Fibroblast of upper back skin (primary cell): ENCODE data around the gene RPL18.

ENCODE experiments used
- DNase-seq: peaks from one replicate; pipeline ENCODE4 v3.0.0-alpha.2; 2013

The RPL18 gene

DNA sequence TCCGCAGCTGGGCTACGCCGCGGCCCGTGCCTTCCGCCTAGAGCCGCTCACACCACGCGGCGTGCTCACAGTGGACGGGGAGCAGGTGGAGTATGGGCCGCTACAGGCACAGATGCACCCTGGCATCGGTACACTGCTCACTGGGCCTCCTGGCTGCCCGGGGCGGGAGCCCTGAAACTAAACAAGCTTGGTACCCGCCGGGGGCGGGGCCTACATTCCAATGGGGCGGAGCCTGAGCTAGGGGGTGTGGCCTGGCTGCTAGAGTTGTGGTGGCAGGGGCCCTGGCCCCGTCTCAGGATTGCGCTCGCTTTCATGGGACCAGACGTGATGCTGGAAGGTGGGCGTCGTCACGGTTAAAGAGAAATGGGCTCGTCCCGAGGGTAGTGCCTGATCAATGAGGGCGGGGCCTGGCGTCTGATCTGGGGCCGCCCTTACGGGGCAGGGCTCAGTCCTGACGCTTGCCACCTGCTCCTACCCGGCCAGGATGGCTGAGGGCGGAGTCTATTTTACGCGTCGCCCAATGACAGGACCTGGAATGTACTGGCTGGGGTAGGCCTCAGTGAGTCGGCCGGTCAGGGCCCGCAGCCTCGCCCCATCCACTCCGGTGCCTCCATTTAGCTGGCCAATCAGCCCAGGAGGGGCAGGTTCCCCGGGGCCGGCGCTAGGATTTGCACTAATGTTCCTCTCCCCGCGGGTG lies 10.8 kb upstream of the RPL18 start:
- DNase-seq: no peak

- DNase-seq: no peak
Observed at GRCh38 chr19:48629297-48629598, 10.3 kb upstream of the RPL18 start.

DNA sequence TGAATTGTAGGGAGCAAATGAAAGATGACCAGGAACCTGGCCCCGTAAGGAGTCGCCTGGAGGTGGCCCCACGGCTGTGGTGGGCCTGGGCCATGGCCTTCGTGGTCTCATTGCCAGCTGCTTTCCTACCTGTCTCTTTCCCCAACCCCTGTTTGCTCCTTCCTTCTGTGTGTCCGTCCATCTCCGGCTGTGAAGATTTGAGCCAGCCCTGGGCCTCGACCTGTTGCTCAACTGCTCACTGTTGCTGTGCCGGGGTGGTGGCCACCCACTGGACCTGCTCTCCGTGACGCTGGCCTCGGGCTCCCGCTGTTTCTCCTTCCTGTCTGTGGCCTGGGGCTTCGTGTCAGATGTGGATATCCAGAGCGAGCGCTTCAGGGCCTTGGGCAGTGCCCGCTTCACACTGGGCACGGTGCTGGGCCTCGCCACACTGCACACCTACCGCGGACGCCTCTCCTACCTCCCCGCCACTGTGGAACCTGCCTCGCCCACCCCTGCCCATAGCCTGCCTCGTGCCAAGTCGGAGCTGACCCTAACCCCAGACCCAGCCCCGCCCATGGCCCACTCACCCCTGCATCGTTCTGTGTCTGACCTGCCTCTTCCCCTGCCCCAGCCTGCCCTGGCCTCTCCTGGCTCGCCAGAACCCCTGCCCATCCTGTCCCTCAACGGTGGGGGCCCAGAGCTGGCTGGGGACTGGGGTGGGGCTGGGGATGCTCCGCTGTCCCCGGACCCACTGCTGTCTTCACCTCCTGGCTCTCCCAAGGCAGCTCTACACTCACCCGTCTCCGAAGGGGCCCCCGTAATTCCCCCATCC lies 9.7 kb upstream of the RPL18 start:
- no peak for DNase-seq

DNA sequence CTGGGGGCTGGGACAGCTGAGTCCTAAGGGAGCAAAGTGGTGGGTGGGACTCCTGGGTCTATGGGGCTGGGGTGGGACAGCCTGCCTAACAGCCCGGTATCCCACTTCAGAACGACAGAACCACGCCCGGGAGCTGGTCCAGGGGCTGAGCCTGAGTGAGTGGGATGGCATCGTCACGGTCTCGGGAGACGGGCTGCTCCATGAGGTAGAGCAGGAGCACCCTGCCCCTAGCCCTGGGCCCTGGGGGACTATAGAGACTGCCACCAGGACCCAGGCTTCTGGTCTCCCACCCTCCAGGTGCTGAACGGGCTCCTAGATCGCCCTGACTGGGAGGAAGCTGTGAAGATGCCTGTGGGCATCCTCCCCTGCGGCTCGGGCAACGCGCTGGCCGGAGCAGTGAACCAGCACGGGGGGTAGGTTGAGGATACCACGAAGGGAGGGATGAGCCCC lies 8.9 kb upstream of the RPL18 start:
- DNase-seq: no peak

DNA sequence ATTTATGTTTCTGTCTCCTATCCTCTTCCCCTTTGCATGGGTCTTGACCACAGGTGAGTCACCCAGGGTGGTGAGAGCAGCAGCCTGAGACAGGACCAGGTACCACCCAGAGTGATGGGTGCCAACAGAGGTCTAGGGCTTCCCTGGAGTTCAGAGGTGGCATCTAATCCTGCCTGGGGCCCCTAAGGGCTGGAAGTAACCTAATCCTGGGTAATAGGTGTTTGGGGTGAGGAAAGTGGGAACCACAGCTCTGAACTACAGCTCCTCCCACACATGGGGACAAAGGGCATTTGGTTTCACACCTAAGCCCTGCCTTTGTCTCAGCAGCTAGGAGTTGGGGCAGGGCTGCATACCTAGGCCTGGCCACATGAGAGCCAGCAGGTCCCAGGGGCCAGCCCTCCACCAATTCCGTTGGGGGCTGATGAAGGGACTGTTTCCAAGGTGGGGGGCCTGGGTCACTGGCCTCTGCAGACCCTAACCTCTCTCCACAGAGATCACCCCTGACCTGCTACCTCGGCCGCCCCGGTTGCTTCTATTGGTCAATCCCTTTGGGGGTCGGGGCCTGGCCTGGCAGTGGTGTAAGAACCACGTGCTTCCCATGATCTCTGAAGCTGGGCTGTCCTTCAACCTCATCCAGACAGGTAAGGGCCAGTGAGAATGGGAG lies 8.4 kb upstream of the RPL18 start:
- no peak for DNase-seq

DNA sequence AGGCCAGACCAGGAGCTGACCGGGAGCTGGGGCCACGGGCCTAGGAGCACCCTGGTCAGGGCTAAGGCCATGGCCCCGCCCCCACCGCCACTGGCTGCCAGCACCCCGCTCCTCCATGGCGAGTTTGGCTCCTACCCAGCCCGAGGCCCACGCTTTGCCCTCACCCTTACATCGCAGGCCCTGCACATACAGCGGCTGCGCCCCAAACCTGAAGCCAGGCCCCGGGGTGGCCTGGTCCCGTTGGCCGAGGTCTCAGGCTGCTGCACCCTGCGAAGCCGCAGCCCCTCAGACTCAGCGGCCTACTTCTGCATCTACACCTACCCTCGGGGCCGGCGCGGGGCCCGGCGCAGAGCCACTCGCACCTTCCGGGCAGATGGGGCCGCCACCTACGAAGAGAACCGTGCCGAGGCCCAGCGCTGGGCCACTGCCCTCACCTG lies 6.9 kb upstream of the RPL18 start:
- DNase-seq: no peak

DNA sequence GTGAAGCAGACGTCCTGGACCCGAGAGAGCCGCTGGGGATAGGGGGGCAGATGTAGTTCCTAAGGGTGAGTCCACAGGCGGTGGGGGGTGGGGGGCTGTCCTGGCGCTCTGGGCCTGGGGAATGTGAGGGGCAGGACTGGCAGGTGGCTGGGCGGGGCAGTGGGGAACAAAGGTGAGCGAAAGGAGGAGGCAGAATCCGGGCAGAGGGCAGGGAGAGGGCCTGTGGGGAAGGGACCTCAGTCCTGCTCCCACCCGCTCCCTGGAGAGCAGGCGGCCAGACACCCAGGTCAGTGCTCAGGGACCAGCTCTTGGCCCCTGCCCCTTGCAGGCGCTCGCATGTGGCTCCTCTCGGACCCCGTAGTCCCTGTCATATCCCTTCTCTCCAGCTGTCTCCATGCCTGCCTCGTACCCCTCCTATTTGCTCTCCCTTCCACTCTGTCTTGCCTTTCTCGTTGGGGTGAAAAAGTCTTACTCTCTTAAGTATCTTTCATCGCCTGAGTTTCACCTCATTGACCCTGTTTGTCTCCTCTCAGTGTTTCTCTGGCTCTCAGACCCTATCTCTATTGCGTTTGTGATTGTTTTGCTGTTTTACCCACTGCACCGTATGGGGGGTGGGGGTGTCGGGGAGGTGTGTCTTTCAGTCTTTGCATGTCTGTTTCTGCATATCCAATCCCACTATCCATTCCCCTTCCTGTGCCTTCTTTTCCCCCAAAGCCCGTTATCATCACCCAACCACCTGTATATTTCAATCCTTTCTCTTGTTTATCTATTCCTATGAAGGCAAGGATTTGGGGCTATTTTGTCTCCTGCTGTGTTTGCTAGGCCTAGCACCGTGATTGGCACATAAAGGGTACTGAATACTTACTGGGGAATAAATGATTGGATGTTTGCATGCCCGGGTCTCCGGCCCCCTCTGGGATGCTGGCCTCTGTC lies 6.1 kb upstream of the RPL18 start:
- no peak for DNase-seq

DNA sequence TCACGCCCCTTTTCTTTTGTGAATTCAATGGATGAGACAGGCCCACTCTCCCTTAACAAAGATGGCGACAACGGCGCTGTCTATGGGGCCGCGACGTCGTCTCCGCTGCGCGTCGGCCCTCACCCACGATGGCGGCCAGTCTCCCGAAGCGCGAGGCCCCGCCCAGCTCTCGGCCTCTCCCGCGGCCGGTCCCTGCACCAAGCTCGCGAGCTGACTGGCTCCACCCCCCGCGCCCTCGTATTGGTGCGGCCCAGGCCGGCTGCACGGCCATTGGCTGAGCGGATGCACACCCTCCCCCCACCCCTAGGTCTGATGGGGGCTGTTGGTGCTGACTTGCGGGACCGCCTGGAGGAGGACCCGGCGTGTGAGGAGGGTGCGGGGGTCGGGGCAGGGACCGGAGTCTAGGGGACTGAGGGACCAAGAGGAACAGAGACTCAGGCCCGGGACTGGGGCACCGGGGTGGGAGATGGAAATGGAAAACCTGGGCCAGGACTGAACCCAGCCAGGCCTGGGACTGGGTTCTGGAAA lies 5.2 kb upstream of the RPL18 start:
- peak; percentile 98 for DNase-seq

DNA sequence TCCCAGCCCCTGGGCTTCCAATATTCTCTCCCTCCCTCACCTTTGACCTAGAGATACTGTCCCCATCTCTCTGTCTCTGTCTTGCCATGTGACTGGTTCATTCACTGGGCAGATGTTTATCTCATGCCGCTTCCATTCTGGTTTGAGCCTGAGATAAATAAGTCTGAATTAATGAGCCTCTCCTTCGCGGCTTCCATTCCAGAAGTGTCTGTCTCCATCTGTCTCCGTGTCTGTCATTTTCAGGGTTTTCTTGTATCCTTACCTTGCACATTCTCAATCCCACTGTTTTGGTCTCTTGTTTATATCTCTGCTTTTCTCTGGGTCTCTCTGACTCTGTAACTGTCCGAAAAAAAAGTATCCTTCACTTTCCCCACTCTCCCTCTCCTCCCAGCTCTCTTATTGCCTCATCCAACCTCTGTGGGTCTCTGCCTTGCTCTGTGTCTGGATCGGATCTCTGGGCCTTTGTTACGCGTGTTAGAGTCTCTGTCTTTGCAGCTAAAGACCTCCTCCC lies 4.6 kb upstream of the RPL18 start:
- no peak for DNase-seq

DNA sequence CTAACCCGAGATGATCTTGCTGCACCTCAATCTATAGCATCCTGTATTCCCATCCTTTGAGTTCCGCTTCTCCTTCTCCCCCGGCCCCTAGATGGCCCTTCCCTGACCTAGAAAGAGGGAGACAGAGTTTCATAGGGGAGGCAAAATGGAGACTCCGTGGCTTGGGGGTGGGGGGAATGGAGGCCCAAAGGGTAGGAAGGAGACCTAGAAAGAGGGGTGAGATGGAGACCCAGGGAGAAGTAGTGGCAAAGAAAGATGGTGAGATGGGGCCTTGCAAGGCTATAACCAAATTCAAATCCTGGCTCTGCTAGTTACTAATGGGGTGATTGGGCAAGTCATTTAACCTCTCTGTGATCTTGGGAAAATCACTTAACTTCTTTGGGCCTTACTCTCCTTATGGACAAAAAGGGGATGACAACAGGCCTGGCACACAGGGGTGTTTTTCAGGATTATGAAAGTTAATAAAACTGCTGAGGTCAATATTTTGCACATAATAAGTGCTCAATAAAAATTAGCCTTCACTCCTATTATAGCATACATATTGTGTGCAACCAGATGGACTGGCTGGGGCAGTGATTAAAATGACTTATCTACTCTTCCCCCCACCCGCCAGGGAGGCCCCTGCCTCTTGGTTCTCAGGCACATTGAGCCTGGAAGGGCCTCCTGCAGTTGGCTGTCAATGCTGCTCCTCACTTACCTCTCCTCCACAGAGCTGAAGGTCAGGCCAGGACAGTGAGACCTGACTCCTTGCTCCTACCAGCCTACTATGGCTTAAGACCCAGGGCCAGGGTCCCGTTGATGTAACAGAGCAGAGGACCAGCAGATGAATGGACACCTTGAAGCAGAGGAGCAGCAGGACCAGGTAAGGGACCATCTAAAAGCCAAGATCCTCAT lies 961 bp upstream of the RPL18 start:
- no peak for DNase-seq

DNA sequence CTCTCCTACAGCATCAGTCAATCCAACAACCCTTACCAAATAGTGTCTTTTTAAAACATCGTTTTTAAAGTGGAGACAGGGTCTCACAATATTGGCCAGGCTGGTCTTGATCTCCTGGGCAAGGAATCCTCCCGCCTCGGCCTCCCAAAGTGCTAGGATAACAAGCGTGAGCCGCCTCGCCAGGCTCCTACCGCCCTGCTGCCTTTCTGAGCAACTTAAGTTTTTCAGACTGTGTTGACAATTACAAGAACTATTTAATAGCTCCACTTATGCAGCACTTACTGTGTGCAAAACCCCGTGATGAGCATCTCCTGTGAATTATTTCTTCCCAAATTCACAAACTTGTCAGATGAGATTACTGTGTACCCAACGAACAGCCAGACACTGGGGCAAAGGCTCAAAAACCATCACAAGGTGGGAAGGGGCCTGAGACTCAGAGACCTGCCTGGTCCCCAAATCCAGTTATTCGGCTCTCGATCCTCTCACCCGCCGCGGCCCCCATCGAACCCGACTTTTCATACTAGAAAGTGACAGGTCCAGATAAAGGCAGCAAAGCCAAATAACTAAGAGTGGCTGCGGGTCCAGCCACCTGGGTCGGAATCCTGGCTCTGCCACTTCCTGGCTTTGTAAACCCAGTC lies 581 bp downstream of the RPL18 start:
- no peak for DNase-seq

DNA sequence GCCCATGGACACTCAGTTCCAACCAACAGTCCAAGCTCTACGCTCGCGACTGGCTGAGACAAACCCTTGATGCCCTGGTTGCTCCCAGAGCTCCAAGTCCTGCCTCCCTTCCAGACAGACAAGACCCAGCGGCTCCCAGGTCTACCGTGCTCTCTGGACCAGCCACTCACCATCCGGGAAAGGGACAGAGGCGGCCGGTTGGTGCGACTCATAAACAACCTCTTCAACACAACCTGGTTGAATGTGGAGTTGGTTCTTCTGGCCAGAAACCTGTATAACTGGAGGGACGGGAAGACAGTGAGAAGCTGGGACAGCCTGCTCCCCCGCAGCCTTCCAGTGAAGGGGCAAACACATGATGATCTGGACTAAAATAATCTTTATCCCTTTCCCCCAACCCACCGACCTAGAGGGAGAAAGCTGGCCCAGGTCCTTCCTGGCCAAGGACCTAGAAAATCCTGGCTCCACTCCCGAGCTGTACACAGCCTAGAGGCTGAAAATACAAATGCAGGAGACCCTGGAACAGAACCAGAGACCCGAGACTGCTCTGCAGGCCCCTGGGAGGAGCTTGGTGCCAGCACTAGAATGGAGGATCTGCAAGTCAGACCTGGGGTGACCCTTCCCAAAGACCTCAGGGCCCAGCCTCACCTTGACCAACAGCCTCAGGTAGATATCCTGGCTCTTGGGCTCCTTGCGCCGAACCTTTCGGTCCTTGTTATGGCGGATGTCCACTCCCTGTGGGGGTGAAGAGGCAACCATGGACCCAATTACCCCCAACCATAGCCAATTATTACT lies 1.6 kb downstream of the RPL18 start:
- DNase-seq: no peak

GRCh38 chr19:48616491-48617056 lies 2.4 kb downstream of the RPL18 start:
- no peak for DNase-seq

- DNase-seq: no peak
Observed at GRCh38 chr19:48616041-48616436, 2.9 kb downstream of the RPL18 start.

GRCh38 chr19:48615231-48616040 lies 3.5 kb downstream of the RPL18 start:
- DNase-seq: no peak

DNA sequence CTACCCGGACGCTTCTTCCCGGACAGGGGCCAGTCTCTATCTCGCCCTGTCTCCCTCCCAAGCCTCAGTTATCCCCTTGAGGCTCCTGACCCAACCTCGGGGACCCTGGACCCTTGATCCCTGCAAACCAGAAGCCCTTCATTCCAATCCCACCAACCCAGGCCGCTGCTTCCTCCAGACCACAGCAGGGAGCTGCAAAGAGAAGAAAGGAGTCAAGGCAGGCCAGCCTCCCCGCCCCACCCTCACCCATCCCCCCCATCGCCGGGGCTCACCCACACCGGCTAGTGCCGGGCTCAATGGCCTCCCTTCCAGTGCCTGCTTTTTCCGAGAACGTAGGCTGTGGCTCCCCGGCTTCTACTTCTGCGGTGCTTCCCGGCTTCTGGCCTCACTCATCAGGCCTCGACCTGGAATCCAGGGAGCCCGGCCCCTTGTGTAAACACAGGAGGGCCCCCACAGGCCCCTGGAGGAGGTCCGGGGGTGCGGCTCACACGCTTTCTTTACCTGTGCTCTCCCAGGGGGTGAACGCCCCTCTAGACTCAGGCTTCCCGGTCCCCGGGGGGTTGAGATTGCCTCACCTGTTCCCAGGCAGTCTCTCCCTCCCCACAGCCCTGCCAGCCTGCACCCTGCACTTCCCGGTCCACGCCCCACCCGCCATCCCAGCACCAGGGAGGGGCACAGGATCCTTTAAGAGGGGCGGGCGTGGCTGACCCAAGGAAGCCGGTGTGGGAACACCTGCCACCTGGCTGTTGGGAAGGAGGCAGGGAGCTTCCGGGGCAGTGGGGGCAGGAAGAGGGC lies 4.3 kb downstream of the RPL18 start, which contains the start of gene FAM83E:
TSS of gene FAM83E (minus strand) at position 641 of the 795 bp plus-strand sequence. CDS start 1,704 bp downstream, outside the sequence.
- no peak for DNase-seq

- DNase-seq: no peak
Observed at GRCh38 chr19:48613852-48614435, 5.0 kb downstream of the RPL18 start.
